ENCODE data around the gene MALRD1. TPM values are rescaled to one million over a fixed set of nuclear protein-coding genes. Genes with fewer than 3 reads are reported as not detected.

MALRD1 gene
- total and polyA plus RNA-seq, 2 of the 8 experiments (the other 6 are each of a cell fraction or from before 2014, with no cell fraction given), result 0.32 to 0.35 TPM

GRCh38 chr10:19031763-19032162, 16.8 kb upstream of the MALRD1 start:
- H3K79me1 ChIP-seq (ENCODE audit: low read depth, low read length), result no peaks in the 10 kb centered on the region
- H4K5ac ChIP-seq (ENCODE audit: insufficient read length, low read depth, low read length), result no peak overlapping the region
- H3K18ac ChIP-seq (ENCODE audit: extremely low read depth, low read length), result no peak overlapping the region
- no peak overlapping the region for H3K4me2 ChIP-seq (ENCODE audit: insufficient read depth in 1 of 2, low read depth in 2 of 2, low read length in 2 of 2)
- no peak overlapping the region for H3K9ac ChIP-seq (replicated peaks in 1 of 4; ENCODE audit: extremely low read depth in 1 of 4, low read depth in 3 of 4, low read length in 3 of 4)
- no peaks in the 10 kb centered on the region for H4K20me1 ChIP-seq (replicated peaks in 1 of 2; ENCODE audit: control insufficient read depth in 1 of 2, insufficient read depth in 2 of 2, low read length in 2 of 2)
- no peak overlapping the region for H2AK5ac ChIP-seq (ENCODE audit: low read depth, low read length)
- H2BK20ac ChIP-seq (ENCODE audit: low read length), result no peak overlapping the region
- no peaks in the 10 kb centered on the region for H3K27me3 ChIP-seq (replicated peaks in 1 of 4; ENCODE audit: control insufficient read depth in 3 of 4, extremely low read depth in 1 of 4, insufficient read depth in 3 of 4, low read length in 3 of 4)
- H3K14ac ChIP-seq (ENCODE audit: insufficient read length), result no peak overlapping the region
- H3K56ac ChIP-seq (replicated peaks; ENCODE audit: insufficient read length, low read depth, low read length), result no peak overlapping the region
- ChIA-PET CTCF (ENCODE audit: partially characterized antibody) (no interaction called here), POLR2A (ENCODE audit: partially characterized antibody) (no interaction called here)
- H3K23ac ChIP-seq (ENCODE audit: insufficient read length), result no peak overlapping the region
- H2BK12ac ChIP-seq (ENCODE audit: low read depth, low read length), result no peak overlapping the region
- TF ChIP-seq TEAD4 (IDR thresholded peaks at IDR 0.05; ENCODE audit: low read depth, low read length) (no peak), ZNF274 (IDR thresholded peaks at IDR 0.05; ENCODE audit: borderline replicate concordance, extremely low read depth, low read length) (no peak), CTCF (IDR thresholded peaks at IDR 0.05; ENCODE audit: control extremely low read depth in 1 of 3, insufficient read depth in 1 of 3, low read depth in 1 of 3, low read length in 3 of 3) (no peak), RAD21 (IDR thresholded peaks at IDR 0.05 in 1 of 2, conservative IDR thresholded peaks at IDR 0.05 in 1 of 2; ENCODE audit: low read depth in 2 of 2, low read length in 2 of 2) (no peak), POLR2A (IDR thresholded peaks at IDR 0.05; ENCODE audit: control extremely low read depth in 1 of 2, low read depth in 2 of 2, low read length in 2 of 2) (no peak), JUND (IDR thresholded peaks at IDR 0.05; ENCODE audit: low read length) (no peak)
- H3K27ac ChIP-seq (ENCODE audit: low read depth, low read length), result no peak overlapping the region
- 90% methylated on average over 2 of the region's 2 CpGs; no CpG with 5 or more reads in 1 of the 2 experiments for WGBS, 2 experiments (ENCODE audit: extremely low coverage in 1 of 2, insufficient coverage in 1 of 2, insufficient read length in 1 of 2, insufficient replicate concordance in 2 of 2, low coverage in 1 of 2, low lambda C conversion rate in 2 of 2, missing lambda C conversion rate in 1 of 2)
- DNase-seq (ENCODE audit: low read depth in 1 of 2, low spot score in 2 of 2) (no peak), FAIRE-seq (no peak)
- H3K4me1 ChIP-seq (replicated peaks in 1 of 4; ENCODE audit: control insufficient read depth in 3 of 4, insufficient read depth in 4 of 4, low read length in 3 of 4), result no peaks in the 10 kb centered on the region
- no peaks in the 10 kb centered on the region; a peak in 1 of 4 replicates for H3K9me3 ChIP-seq (ENCODE audit: insufficient read depth in 2 of 2, low read depth in 1 of 2, low read length in 1 of 2)
- H2BK5ac ChIP-seq (ENCODE audit: low read depth, low read length), result no peak overlapping the region
- H3K4me3 ChIP-seq (ENCODE audit: extremely low read depth in 1 of 4, insufficient read depth in 2 of 4, low read depth in 3 of 4, low read length in 4 of 4), result no peak overlapping the region
- H4K8ac ChIP-seq (ENCODE audit: extremely low read depth, insufficient read depth, low read length), result no peak overlapping the region
- H3K4ac ChIP-seq (replicated peaks; ENCODE audit: insufficient read length, low read depth, low read length), result no peak overlapping the region
- H3K23me2 ChIP-seq (ENCODE audit: low read depth, low read length), result no peaks in the 10 kb centered on the region
- no peak overlapping the region for H2BK15ac ChIP-seq (ENCODE audit: low read length)
- no peaks in the 10 kb centered on the region for H3K79me2 ChIP-seq (ENCODE audit: control insufficient read depth in 1 of 2, insufficient read depth in 2 of 2, low read length in 2 of 2)
- H2BK120ac ChIP-seq (replicated peaks; ENCODE audit: low read depth, low read length), result no peak overlapping the region
- no peak overlapping the region for H4K91ac ChIP-seq (replicated peaks; ENCODE audit: insufficient read length, low read length)
- no peaks in the 10 kb centered on the region for H3K36me3 ChIP-seq (ENCODE audit: control insufficient read depth in 2 of 4, insufficient read depth in 4 of 4, low read length in 3 of 4)
- no peak overlapping the region for H2AFZ ChIP-seq (ENCODE audit: low read length)
